ENCODE results near the gene DPP4. TPM values are rescaled to one million over a fixed set of nuclear protein-coding genes. Genes with fewer than 3 reads are reported as not detected.

DPP4 gene
- total RNA-seq, 2 donors from 2014 or later = 36.8 to 76.0 TPM

GRCh38 chr2:162092658-162093556 lies 18.9 kb upstream of the DPP4 start:
- no peaks in the 10 kb centered on the region for H3K4me1 ChIP-seq (replicated peaks)
- TF ChIP-seq POLR2A (IDR thresholded peaks at IDR 0.05) (no peak), POLR2AphosphoS5 (IDR thresholded peaks at IDR 0.05) (no peak), CTCF (IDR thresholded peaks at IDR 0.05) (no peak)
- no peak overlapping the region for H3K4me3 ChIP-seq
- no peak for DNase-seq (ENCODE audit: low spot score)
- intact Hi-C loops (cut with DNase I) = no loop called here
- H3K27me3 ChIP-seq (replicated peaks; ENCODE audit: insufficient read depth) = no peaks in the 10 kb centered on the region
- H3K9me3 ChIP-seq = no peaks in the 10 kb centered on the region
- H3K36me3 ChIP-seq = no peaks in the 10 kb centered on the region
- no peak overlapping the region for H3K27ac ChIP-seq
- 87% methylated on average over 7 of the region's 7 CpGs for WGBS

GRCh38 chr2:162092008-162092390 lies 18.0 kb upstream of the DPP4 start:
- WGBS = 63% methylated on average over 5 of the region's 5 CpGs
- H3K27me3 ChIP-seq (replicated peaks; ENCODE audit: insufficient read depth) = no peaks in the 10 kb centered on the region
- no peak for TF ChIP-seq POLR2AphosphoS5 (IDR thresholded peaks at IDR 0.05)
- no peak for TF ChIP-seq POLR2A (IDR thresholded peaks at IDR 0.05)
- no peak for TF ChIP-seq CTCF (IDR thresholded peaks at IDR 0.05)
- no peak overlapping the region for H3K4me3 ChIP-seq
- intact Hi-C loops (cut with DNase I) = no loop called here
- H3K36me3 ChIP-seq = no peaks in the 10 kb centered on the region
- no peaks in the 10 kb centered on the region for H3K9me3 ChIP-seq
- DNase-seq (ENCODE audit: low spot score) = no peak
- no peaks in the 10 kb centered on the region for H3K4me1 ChIP-seq (replicated peaks)
- H3K27ac ChIP-seq = no peak overlapping the region

DNA sequence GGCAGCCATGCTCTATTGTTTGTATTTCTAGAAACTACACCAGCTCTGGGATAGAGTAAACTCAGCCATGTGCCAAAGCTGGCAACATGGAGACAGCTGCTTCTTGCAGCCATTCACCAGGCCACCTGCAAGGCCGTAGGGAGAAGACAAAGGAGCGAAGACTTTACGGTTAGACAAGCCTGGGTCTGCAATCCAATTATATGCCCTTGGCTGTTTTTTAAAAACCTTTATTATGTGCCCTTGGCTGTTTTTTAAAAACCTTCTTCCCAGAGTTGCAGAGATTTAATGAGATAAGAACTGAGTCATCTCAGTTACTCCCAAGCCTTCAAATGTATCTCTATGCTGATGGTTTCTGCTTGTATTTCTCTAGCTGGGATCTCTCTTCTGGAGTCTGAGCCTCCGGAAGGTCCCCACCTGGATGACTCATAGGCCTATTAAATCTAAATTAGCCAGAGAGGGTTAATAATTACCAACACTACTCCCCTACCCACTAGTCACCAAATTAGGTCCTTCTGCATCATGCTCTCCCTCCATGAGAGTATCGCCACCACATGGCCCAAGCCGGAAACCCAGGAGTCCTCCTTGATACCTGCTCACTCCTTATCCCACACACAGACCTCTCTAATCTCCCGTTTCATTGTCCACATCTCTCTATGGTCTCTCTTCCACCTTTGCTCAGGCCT lies 17.5 kb upstream of the DPP4 start:
- intact Hi-C loops (cut with DNase I) = no loop called here
- no peak for TF ChIP-seq CTCF (IDR thresholded peaks at IDR 0.05)
- no peak for TF ChIP-seq POLR2AphosphoS5 (IDR thresholded peaks at IDR 0.05)
- no peak for TF ChIP-seq POLR2A (IDR thresholded peaks at IDR 0.05)
- H3K27me3 ChIP-seq (replicated peaks; ENCODE audit: insufficient read depth) = no peaks in the 10 kb centered on the region
- H3K36me3 ChIP-seq = no peaks in the 10 kb centered on the region
- WGBS = 54% methylated on average over 7 of the region's 7 CpGs
- H3K27ac ChIP-seq = peak overlapping the region in 1 of 2 donors; percentile 47
- H3K4me1 ChIP-seq (replicated peaks) = no peaks in the 10 kb centered on the region
- no peak overlapping the region for H3K4me3 ChIP-seq
- no peak for DNase-seq (ENCODE audit: low spot score)
- no peaks in the 10 kb centered on the region for H3K9me3 ChIP-seq

DNA sequence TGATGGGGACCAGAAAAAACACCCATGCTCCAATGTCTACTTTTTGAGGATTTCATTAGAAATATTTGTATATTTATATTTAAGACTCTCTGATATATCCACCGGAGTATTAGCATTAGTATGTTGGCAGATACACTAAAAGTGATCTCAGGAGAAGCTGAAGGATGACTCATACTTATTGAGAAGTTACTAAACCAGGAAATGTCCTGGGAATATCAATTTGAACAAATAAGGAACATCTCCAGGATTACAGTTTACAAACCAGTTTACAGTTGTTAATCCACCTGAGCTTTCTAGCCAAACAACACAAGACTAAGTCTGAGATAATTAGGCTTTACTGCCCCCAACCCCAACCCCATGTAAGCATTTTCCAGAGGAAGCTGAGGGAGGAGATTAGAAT lies 16.1 kb upstream of the DPP4 start:
- no peaks in the 10 kb centered on the region for H3K27me3 ChIP-seq (replicated peaks; ENCODE audit: insufficient read depth)
- H3K4me1 ChIP-seq (replicated peaks) = peaks cover 2% of the 10 kb centered on the region
- TF ChIP-seq POLR2A (IDR thresholded peaks at IDR 0.05) (no peak), CTCF (IDR thresholded peaks at IDR 0.05) (no peak), POLR2AphosphoS5 (IDR thresholded peaks at IDR 0.05) (no peak)
- H3K36me3 ChIP-seq = no peaks in the 10 kb centered on the region
- peak overlapping the region in 1 of 2 donors; percentile 47 for H3K27ac ChIP-seq
- intact Hi-C loops (cut with DNase I) = no loop called here
- H3K4me3 ChIP-seq = no peak overlapping the region
- no peak for DNase-seq (ENCODE audit: low spot score)
- 62% methylated on average over 1 of the region's 1 CpG for WGBS
- no peaks in the 10 kb centered on the region for H3K9me3 ChIP-seq

All from prostate gland (tissue), 2 donors.